KMS-11 (cell line): ENCODE results near the gene KRT7.

Experiments
- H2AFZ ChIP-seq: fragments of 200-600 bp; sonication (generic); 2 replicates; pipeline ENCODE4 v1.6.1; 2016; ENCODE audit warnings: antibody characterized with exemption, mixed run types, low read depth
- H3K27ac ChIP-seq: fragments of 200-600 bp; sonication (generic); 2 replicates; pipeline ENCODE4 v1.6.1; 2016; ENCODE audit warnings: mild to moderate bottlenecking, mixed run types
- H3K27me3 ChIP-seq: fragments of 200-600 bp; sonication (generic); 2 replicates; pipeline ENCODE4 v1.6.1; 2017; ENCODE audit warnings: mild to moderate bottlenecking, low read depth, mixed run types, moderate library complexity; ENCODE audit not compliant: insufficient read depth
- H3K36me3 ChIP-seq: fragments of 200-600 bp; sonication (generic); 2 replicates; pipeline ENCODE4 v1.6.1; 2017; ENCODE audit warnings: mild to moderate bottlenecking, mixed run types; ENCODE audit not compliant: insufficient read depth
- H3K4me1 ChIP-seq: fragments of 200-600 bp; sonication (generic); 2 replicates; pipeline ENCODE4 v1.6.1; 2016; ENCODE audit warnings: mild to moderate bottlenecking, low read depth, mixed run types; ENCODE audit not compliant: poor library complexity, severe bottlenecking
- H3K4me2 ChIP-seq: fragments of 200-600 bp; sonication (generic); 2 replicates; pipeline ENCODE4 v1.7.0; 2016; ENCODE audit warnings: mild to moderate bottlenecking, mixed run types
- H3K4me3 ChIP-seq: fragments of 200-600 bp; sonication (generic); IDR thresholded peaks from 2 replicates; pipeline ENCODE4 v1.6.1; 2017; ENCODE audit warnings: low read depth, low read length, mixed read lengths; ENCODE audit not compliant: insufficient read depth
- H3K79me2 ChIP-seq: fragments of 200-600 bp; sonication (generic); 2 replicates; pipeline ENCODE4 v1.6.1; 2016; ENCODE audit warnings: low read depth, mixed run types; ENCODE audit not compliant: insufficient read depth
- H3K9ac ChIP-seq: fragments of 200-600 bp; sonication (generic); 2 replicates; pipeline ENCODE4 v1.6.1; 2016; ENCODE audit warnings: mild to moderate bottlenecking, mixed run types
- H4K20me1 ChIP-seq: fragments of 200-600 bp; sonication (generic); 2 replicates; pipeline ENCODE4 v1.6.1; 2016; ENCODE audit warnings: mild to moderate bottlenecking, mixed run types; ENCODE audit not compliant: insufficient read depth
- CTCF ChIP-seq: fragments of 200-600 bp; sonication (generic); conservative IDR thresholded peaks from 2 replicates; pipeline ENCODE4 v1.6.1; 2017; ENCODE audit warnings: low read depth, mild to moderate bottlenecking, antibody characterized with exemption, low read length, moderate library complexity, mixed read lengths

Gene KRT7

DNA sequence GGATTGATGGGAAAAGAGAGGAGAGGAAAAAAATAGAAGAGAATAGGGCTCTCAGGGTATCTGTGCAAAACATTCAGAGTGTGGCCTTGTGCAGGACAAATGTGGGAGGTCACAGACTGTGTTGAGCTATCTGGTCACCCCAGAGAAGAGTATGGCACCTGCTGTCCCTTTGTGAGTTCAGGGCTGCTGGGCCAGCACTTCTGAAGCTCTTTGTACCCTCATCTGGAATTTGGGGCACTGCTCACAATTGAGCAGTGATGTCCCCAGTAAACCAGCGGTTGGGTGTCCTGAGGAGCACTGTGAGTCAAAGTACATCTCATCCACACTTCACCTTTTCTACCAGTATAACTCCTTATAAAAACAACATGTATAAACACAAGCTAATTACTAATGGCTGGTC is 60.9 kb downstream of the KRT7 start:
- Histone ChIP-seq H3K9ac (no peak overlapping the region), H3K27ac (no peak overlapping the region), H3K79me2 (no peaks in the 10 kb centered on the region), H2AFZ (no peak overlapping the region), H3K4me2 (no peak overlapping the region), H3K36me3 (no peaks in the 10 kb centered on the region), H4K20me1 (no peaks in the 10 kb centered on the region), H3K4me1 (peaks cover 58% of the 10 kb centered on the region), H3K27me3 (no peaks in the 10 kb centered on the region), H3K4me3 (no peak overlapping the region)
- TF ChIP-seq CTCF = no peak

GRCh38 chr12:52294803-52295202 is 61.8 kb downstream of the KRT7 start:
- TF ChIP-seq CTCF = no peak
- H3K4me2 ChIP-seq = no peak overlapping the region; the same call in 1 of the 2 replicates
- no peak overlapping the region for H3K9ac ChIP-seq
- no peak overlapping the region for H3K4me3 ChIP-seq
- no peaks in the 10 kb centered on the region for H3K79me2 ChIP-seq
- no peak overlapping the region for H3K27ac ChIP-seq
- H3K36me3 ChIP-seq = no peaks in the 10 kb centered on the region
- H4K20me1 ChIP-seq = no peaks in the 10 kb centered on the region
- no peaks in the 10 kb centered on the region for H3K27me3 ChIP-seq
- peaks cover 58% of the 10 kb centered on the region for H3K4me1 ChIP-seq
- H2AFZ ChIP-seq = no peak overlapping the region

DNA sequence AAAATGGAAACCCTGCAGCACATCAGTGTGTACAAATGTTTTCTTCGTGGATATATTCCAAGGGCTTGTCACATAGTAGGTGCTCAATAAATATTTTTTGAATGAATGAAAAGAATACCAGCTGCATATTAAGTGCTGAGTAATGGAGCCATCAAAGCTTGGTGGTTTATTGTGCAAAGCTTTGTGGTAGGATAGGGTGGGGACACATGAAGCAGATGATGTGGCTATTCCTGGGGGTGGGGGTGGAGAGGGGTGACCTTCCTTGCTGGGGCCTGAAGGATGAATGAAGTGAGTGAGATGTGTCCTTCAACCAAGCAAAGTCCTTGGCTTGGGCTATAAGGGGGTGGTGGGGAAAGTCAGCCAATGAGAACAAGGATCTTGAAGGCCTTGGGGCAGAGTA is 62.6 kb downstream of the KRT7 start:
- H4K20me1 ChIP-seq = no peaks in the 10 kb centered on the region
- H3K4me1 ChIP-seq = peaks cover 58% of the 10 kb centered on the region
- H3K27me3 ChIP-seq = no peaks in the 10 kb centered on the region
- H3K4me3 ChIP-seq = no peak overlapping the region
- no peak overlapping the region for H2AFZ ChIP-seq
- H3K27ac ChIP-seq = no peak overlapping the region
- TF ChIP-seq CTCF = no peak
- no peaks in the 10 kb centered on the region for H3K79me2 ChIP-seq
- no peaks in the 10 kb centered on the region for H3K36me3 ChIP-seq
- H3K9ac ChIP-seq = no peak overlapping the region
- H3K4me2 ChIP-seq = peak overlapping the region; percentile 4; the same call in 1 of the 2 replicates

GRCh38 chr12:52296572-52297215 is 63.7 kb downstream of the KRT7 start:
- Histone ChIP-seq H3K27ac (no peak overlapping the region), H3K9ac (no peak overlapping the region), H3K36me3 (no peaks in the 10 kb centered on the region), H4K20me1 (no peaks in the 10 kb centered on the region), H3K27me3 (no peaks in the 10 kb centered on the region), H3K4me1 (peaks cover 53% of the 10 kb centered on the region), H2AFZ (no peak overlapping the region), H3K4me2 (no peak overlapping the region), H3K79me2 (no peaks in the 10 kb centered on the region), H3K4me3 (no peak overlapping the region)
- no peak for TF ChIP-seq CTCF
